Loucy (cell line): ENCODE data around the gene SLC4A5.
"Not testable (repeated sequence)": the region's sequence is repeated elsewhere in the genome, so short reads cannot be mapped to it uniquely, and the experiment has no call there.

Experiments used
- H2AFZ ChIP-seq: fragments of 200-600 bp; sonication (generic); 2 replicates; pipeline ENCODE4 v1.6.0; 2016; ENCODE audit warnings: antibody characterized with exemption, mild to moderate bottlenecking, low read length, moderate library complexity
- H3F3A ChIP-seq: fragments of 200-600 bp; 2 replicates; pipeline ENCODE4 v1.6.0; 2016; ENCODE audit warnings: antibody characterized with exemption, low read depth, mild to moderate bottlenecking
- H3K27me3 ChIP-seq: fragments of 200-600 bp; sonication (generic); 2 replicates; pipeline ENCODE4 v1.6.1; 2014; ENCODE audit warnings: low read length, mild to moderate bottlenecking; ENCODE audit not compliant: insufficient read depth, poor library complexity, severe bottlenecking
- H3K36me3 ChIP-seq: fragments of 200-600 bp; sonication (generic); 2 replicates; pipeline ENCODE4 v1.6.1; 2016; ENCODE audit warnings: low read length; ENCODE audit not compliant: insufficient read depth
- H3K4me1 ChIP-seq: fragments of 200-600 bp; sonication (generic); 2 replicates; pipeline ENCODE4 v1.5.1; 2014; ENCODE audit warnings: low read length, mild to moderate bottlenecking; ENCODE audit not compliant: insufficient read depth, poor library complexity, severe bottlenecking
- H3K4me2 ChIP-seq: fragments of 200-600 bp; sonication (generic); 2 replicates; pipeline ENCODE4 v1.6.0; 2014; ENCODE audit warnings: antibody characterized with exemption, low read length, low read depth, mild to moderate bottlenecking; ENCODE audit not compliant: poor library complexity, severe bottlenecking
- H3K4me3 ChIP-seq: fragments of 200-600 bp; sonication (generic); 2 replicates; pipeline ENCODE4 v1.5.1; 2014; ENCODE audit warnings: low read length, mild to moderate bottlenecking, mixed read lengths; ENCODE audit not compliant: poor library complexity, severe bottlenecking
- H3K79me2 ChIP-seq: fragments of 200-600 bp; sonication (generic); 2 replicates; pipeline ENCODE4 v1.6.1; 2014; ENCODE audit warnings: low read length; ENCODE audit not compliant: insufficient read depth
- H3K9ac ChIP-seq: fragments of 200-600 bp; sonication (generic); 2 replicates; pipeline ENCODE4 v1.6.0; 2014; ENCODE audit warnings: mild to moderate bottlenecking, low read depth, low read length, moderate library complexity; ENCODE audit not compliant: poor library complexity, severe bottlenecking
- H3K9me2 ChIP-seq: fragments of 200-600 bp; sonication (generic); replicated peaks from 2 replicates; pipeline ENCODE4 v1.6.1; 2016; ENCODE audit warnings: low read depth, low read length, mixed read lengths
- H3K9me3 ChIP-seq: fragments of 200-600 bp; sonication (generic); 2 replicates; pipeline ENCODE4 v1.6.1; 2014; ENCODE audit warnings: mild to moderate bottlenecking, antibody characterized with exemption, low read length, low read depth; ENCODE audit not compliant: insufficient read depth
- H4K20me1 ChIP-seq: fragments of 200-600 bp; sonication (generic); 2 replicates; pipeline ENCODE4 v1.6.0; 2014; ENCODE audit warnings: antibody characterized with exemption, low read length, mild to moderate bottlenecking; ENCODE audit not compliant: insufficient read depth, poor library complexity, severe bottlenecking
- EZH2phosphoT487 ChIP-seq: fragments of 200-600 bp; IDR thresholded peaks from 2 replicates; pipeline ENCODE4 v1.6.1; 2018; ENCODE audit warnings: antibody characterized with exemption, mild to moderate bottlenecking, moderate library complexity, borderline replicate concordance
- TF ChIP-seq, protein P1 (sequence below): fragments of 200-600 bp; sonication (generic); conservative IDR thresholded peaks from 2 replicates; pipeline ENCODE4 v1.5.1; 2014; ENCODE audit warnings: mild to moderate bottlenecking, antibody characterized with exemption, low read length

Gene SLC4A5

GRCh38 chr2:74216642-74217041 is 126.6 kb downstream of the SLC4A5 start:
- Histone ChIP-seq H3K36me3 (peaks cover 52% of the 10 kb centered on the region), H3K4me3 (no peak overlapping the region), H3K27me3 (no peaks in the 10 kb centered on the region), H3K9ac (no peak overlapping the region), H4K20me1 (no peaks in the 10 kb centered on the region), H3K9me2 (no peaks in the 10 kb centered on the region), H3K79me2 (no peaks in the 10 kb centered on the region), H3K4me1 (no peaks in the 10 kb centered on the region), H3K4me2 (no peak overlapping the region), H3F3A (no peaks in the 10 kb centered on the region), H2AFZ (no peak overlapping the region), H3K9me3 (no peaks in the 10 kb centered on the region)
- TF ChIP-seq, protein P1, sequence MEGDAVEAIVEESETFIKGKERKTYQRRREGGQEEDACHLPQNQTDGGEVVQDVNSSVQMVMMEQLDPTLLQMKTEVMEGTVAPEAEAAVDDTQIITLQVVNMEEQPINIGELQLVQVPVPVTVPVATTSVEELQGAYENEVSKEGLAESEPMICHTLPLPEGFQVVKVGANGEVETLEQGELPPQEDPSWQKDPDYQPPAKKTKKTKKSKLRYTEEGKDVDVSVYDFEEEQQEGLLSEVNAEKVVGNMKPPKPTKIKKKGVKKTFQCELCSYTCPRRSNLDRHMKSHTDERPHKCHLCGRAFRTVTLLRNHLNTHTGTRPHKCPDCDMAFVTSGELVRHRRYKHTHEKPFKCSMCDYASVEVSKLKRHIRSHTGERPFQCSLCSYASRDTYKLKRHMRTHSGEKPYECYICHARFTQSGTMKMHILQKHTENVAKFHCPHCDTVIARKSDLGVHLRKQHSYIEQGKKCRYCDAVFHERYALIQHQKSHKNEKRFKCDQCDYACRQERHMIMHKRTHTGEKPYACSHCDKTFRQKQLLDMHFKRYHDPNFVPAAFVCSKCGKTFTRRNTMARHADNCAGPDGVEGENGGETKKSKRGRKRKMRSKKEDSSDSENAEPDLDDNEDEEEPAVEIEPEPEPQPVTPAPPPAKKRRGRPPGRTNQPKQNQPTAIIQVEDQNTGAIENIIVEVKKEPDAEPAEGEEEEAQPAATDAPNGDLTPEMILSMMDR, result no peak
- no peak for TF ChIP-seq EZH2phosphoT487

DNA sequence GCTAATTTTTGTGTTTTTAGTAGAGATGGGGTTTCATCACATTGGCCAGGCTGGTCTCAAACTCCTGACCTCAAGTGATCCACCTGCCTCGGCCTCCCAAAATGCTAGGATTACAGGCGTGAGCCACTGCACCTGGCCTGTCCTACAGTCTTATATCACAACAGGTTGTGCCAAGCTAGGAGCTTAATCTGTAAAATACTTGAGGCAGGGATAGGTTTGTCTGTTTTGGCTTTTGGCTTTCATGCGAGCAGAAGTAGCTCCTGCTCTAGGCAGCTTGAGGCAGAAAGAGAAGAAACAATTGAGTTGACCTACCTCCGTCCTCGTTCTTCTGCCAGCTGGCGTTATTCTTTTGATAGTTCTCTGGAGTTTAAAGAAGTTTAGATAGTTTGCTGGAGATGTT is 127.4 kb downstream of the SLC4A5 start:
- not testable (repeated sequence) for H3K4me2 ChIP-seq, H3K79me2 ChIP-seq, H3F3A ChIP-seq, H3K9me3 ChIP-seq, H4K20me1 ChIP-seq, H3K4me3 ChIP-seq, H3K27me3 ChIP-seq, H3K4me1 ChIP-seq, H3K9ac ChIP-seq, H2AFZ ChIP-seq, H3K9me2 ChIP-seq
- peaks cover 57% of the 10 kb centered on the region for H3K36me3 ChIP-seq

- H3F3A ChIP-seq, result no peaks in the 10 kb centered on the region
- H3K9me2 ChIP-seq, result no peaks in the 10 kb centered on the region
- no peaks in the 10 kb centered on the region for H3K27me3 ChIP-seq
- peaks cover 82% of the 10 kb centered on the region for H3K36me3 ChIP-seq
- peaks cover 23% of the 10 kb centered on the region for H3K79me2 ChIP-seq
- H3K4me1 ChIP-seq, result peaks cover 4% of the 10 kb centered on the region
- no peak overlapping the region for H3K4me2 ChIP-seq
- peaks cover 17% of the 10 kb centered on the region for H4K20me1 ChIP-seq
- H2AFZ ChIP-seq, result no peak overlapping the region
- no peak overlapping the region for H3K9ac ChIP-seq
- TF ChIP-seq, protein P1, result no peak
- no peak for TF ChIP-seq EZH2phosphoT487
- no peaks in the 10 kb centered on the region for H3K9me3 ChIP-seq
- H3K4me3 ChIP-seq, result no peak overlapping the region
Measured at GRCh38 chr2:74212702-74213410, 130.4 kb downstream of the SLC4A5 start.

- Histone ChIP-seq H3K4me1 (peaks cover 58% of the 10 kb centered on the region), H3K27me3 (no peaks in the 10 kb centered on the region), H3K36me3 (peaks cover 40% of the 10 kb centered on the region), H3K9me2 (no peaks in the 10 kb centered on the region), H3K4me3 (peak overlapping the region; percentile 70), H2AFZ (no peak overlapping the region), H3K79me2 (peaks cover 89% of the 10 kb centered on the region), H3K9me3 (no peaks in the 10 kb centered on the region), H3K4me2 (peak overlapping the region; percentile 94), H4K20me1 (peaks cover 75% of the 10 kb centered on the region), H3K9ac (peak overlapping the region; percentile 40), H3F3A (peaks cover 14% of the 10 kb centered on the region)
- TF ChIP-seq, protein P1, result no peak
- TF ChIP-seq EZH2phosphoT487, result no peak
Measured at GRCh38 chr2:74206180-74206688, 137.0 kb downstream of the SLC4A5 start.
